NCI-H1930 (cell line): ENCODE results near the gene BTBD19.

Experiments used
- DNase-seq, 2 experiments: peaks; one replicate each; lab custom pipeline; 2025; lab: John Stamatoyannopoulos, UW

BTBD19 gene

GRCh38 chr1:44855742-44856141 lies 47.4 kb downstream of the BTBD19 start:
- no peak for DNase-seq

- DNase-seq = no peak
These were observed 49.1 kb downstream of the BTBD19 start for GRCh38 chr1:44857446-44857845.

DNA sequence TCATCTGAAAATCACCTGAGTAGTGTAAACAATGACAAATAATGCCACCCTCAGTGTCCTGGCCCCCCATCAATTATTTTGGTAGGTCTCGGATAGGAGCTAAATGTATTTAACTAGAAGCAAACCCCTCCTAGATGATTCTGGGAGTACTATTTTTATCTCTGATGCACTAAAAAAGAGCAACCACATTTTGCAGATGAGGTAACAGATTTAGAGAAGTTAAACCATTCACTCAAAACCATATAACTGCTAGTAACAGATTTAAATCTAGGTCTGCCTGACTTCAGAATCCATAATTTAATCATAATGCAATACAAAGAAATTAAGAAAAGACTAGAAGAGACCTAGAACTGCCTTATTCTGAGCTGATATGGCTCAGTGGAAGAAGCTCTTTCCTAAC lies 52.0 kb downstream of the BTBD19 start:
- no peak for DNase-seq

DNA sequence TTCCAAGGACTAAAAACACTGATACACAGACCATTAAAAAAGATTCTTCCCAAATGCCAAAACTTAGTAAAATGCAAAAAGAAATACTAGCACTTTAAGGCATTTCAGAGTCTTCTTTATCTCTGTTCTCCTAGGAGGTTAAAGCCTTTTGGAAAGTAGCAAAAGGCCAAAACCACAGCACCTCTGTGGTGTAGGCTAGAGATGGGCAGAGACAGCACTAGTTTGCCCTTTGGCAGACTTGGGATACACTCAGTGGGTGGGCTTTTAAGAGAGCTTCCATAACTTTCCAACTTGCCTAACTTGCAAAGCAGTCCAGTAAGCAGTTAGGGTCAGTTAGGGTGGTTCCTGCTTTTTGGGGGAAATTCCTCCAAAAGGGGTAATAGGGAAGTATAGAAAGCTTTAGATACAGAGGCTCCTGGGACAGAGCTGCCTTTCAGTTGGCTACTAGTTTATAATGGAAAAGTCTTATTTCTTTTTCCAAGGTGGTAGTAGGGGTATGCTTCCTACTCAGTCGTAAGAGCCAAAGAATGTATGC lies 52.6 kb downstream of the BTBD19 start:
- DNase-seq = no peak

DNA sequence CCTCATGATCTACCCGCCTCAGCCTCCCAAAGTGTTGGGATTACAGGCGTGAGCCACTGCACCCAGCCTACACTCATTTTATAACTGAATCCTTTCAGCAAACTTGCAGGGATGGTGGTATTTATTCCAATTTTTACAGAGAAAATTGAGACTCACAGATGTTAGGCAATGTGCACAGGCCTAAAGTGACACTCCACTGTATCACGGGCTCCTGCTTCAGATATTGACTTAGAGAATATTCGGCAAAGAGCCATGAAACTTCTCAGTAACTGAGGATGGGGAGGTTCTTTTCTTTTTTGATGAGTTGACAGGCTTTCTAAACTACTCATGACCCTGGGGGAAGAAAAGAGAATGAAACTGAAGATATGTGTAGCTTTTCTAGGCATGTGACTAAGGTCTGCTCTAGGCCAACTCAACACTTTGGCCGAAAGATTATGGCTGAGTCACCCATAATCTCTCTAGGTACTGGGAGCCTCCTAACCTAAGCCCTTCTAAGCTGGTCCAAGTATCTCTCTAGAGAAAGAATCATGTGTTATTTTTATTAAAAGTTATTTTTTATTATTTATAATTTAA lies 54.6 kb downstream of the BTBD19 start:
- DNase-seq = no peak
